Sigmoid colon (tissue), 4 donors: ENCODE measurements around the gene ADAMTSL1.

ENCODE experiments used
- EP300 ChIP-seq, 4 donors: sonication (generic); formaldehyde crosslinking; IDR thresholded peaks; one replicate each; pipeline ENCODE4 v1.6.1; 2017; ENCODE audit warnings: antibody characterized with exemption in 4 of 4
- POLR2AphosphoS5 ChIP-seq, 4 donors: sonication (generic); formaldehyde crosslinking; IDR thresholded peaks; one replicate each; pipeline ENCODE4 v1.6.1; 2017; ENCODE audit warnings: antibody characterized with exemption in 4 of 4
- TF ChIP-seq, protein P1 (sequence below), 4 experiments: fragments of 450-650 bp in 3 of 4; fragments of 200-600 bp in 1 of 4; IDR thresholded peaks; one replicate each; pipeline ENCODE4 v1.5.1; 2016 to 2019; ENCODE audit warnings: antibody characterized with exemption in 4 of 4, mild to moderate bottlenecking in 3 of 4, moderate library complexity in 2 of 4

DNA sequence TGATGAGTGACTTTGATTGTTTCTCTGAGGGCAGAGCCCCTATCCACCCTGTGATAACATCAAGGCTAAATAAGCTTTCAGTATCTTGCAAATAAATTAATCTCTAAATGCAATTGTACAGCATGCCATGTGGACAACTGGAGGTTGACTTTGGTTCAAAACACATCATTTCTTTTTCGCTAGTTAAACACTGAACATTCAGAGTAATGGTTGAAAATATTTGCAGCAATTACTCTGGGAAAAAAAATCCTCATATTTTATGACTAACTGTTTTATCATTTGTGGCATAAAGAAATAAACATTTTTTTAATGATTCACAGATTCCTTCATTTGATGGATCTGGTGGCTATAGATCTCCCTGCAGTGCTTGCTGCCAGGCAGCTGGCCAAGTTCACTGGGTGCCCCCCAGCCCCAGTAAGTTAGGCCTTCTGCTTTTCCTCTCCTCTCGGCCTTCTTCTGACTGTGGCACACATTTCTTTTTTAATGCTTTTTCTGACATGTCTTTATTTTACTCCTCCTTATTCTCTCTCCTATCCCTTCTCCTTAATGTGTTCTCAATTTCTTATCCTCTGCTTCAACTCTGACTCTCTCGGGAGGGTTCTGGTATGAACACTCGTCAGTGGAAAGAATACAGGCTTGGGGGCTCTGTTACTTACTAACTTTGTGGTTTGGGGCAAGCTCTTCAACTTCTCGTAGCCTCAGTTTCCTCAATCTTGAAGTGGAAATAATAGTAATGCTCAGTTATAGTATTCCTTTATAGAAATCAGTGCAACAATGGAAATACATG lies 69.6 kb downstream of the ADAMTSL1 start:
- TF ChIP-seq, protein P1, sequence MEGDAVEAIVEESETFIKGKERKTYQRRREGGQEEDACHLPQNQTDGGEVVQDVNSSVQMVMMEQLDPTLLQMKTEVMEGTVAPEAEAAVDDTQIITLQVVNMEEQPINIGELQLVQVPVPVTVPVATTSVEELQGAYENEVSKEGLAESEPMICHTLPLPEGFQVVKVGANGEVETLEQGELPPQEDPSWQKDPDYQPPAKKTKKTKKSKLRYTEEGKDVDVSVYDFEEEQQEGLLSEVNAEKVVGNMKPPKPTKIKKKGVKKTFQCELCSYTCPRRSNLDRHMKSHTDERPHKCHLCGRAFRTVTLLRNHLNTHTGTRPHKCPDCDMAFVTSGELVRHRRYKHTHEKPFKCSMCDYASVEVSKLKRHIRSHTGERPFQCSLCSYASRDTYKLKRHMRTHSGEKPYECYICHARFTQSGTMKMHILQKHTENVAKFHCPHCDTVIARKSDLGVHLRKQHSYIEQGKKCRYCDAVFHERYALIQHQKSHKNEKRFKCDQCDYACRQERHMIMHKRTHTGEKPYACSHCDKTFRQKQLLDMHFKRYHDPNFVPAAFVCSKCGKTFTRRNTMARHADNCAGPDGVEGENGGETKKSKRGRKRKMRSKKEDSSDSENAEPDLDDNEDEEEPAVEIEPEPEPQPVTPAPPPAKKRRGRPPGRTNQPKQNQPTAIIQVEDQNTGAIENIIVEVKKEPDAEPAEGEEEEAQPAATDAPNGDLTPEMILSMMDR (IDR thresholded peaks at IDR 0.05): no peak
- TF ChIP-seq POLR2AphosphoS5 (IDR thresholded peaks at IDR 0.05) (peak in 2 of 4 donors; percentile 11 to 17), EP300 (IDR thresholded peaks at IDR 0.05) (no peak)
